IPS-NIHi11 (cell line): ENCODE data around the gene ARRDC1.
"Not testable (repeated sequence)": the region's sequence is repeated elsewhere in the genome, so short reads cannot be mapped to it uniquely, and the experiment has no call there.

Source experiments
- DNase-seq: peaks from one replicate; pipeline ENCODE4 v3.0.0; 2012; ENCODE audit warnings: mixed read lengths, low spot score

Gene ARRDC1

DNA sequence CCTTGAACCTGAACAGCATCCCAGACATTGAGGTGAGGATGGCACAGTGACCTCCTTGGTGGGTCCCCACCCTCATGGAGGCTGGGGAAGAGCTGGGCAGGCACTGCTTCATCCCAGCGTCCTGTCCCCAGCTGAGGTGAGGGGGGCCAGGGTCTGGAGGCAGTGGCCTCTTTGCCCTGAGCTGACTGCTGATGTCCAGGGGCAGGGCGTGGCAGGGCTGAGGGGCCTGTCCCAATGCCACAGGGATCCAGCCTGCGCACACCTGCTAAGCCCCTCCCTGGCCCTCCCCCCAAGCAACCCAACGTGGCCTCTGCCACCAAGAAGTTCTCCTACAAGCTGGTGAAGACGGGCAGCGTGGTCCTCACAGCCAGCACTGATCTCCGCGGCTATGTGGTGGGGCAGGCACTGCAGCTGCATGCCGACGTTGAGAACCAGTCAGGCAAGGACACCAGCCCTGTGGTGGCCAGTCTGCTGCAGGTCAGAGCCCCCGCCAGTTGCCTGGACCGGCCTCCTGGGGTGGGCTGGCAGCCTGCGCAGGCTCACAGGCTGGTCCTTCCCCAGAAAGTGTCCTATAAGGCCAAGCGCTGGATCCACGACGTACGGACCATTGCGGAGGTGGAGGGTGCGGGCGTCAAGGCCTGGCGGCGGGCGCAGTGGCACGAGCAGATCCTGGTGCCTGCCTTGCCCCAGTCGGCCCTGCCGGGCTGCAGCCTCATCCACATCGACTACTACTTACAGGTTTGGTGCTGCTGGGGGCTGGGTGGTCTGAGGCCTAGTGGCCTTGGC lies 8.4 kb downstream of the ARRDC1 start:
- DNase-seq: no peak

DNA sequence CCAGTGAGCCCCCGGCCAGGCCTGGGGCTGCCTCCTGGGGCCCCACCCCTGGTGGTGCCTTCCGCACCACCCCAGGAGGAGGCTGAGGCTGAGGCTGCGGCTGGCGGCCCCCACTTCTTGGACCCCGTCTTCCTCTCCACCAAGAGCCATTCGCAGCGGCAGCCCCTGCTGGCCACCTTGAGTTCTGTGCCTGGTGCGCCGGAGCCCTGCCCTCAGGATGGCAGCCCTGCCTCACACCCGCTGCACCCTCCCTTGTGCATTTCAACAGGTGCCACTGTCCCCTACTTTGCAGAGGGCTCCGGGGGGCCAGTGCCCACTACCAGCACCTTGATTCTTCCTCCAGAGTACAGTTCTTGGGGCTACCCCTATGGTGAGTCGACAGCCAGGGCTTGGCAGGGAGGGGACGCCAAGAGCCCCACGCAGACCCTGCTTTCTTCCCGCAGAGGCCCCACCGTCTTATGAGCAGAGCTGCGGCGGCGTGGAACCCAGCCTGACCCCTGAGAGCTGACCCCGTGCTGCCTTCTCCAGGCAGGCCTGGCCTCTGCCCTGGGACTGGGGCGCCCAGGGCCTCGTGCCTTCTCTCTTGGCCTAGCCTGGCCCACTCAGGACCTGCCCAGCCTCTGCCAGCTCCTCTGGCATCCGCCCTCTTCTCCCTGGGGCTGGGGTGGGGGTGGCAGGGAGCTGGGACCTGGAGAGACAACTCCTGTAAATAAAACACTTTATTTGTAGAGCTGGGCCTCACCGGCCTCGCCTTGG lies 9.3 kb downstream of the ARRDC1 start:
- peak; percentile 34 for DNase-seq

DNA sequence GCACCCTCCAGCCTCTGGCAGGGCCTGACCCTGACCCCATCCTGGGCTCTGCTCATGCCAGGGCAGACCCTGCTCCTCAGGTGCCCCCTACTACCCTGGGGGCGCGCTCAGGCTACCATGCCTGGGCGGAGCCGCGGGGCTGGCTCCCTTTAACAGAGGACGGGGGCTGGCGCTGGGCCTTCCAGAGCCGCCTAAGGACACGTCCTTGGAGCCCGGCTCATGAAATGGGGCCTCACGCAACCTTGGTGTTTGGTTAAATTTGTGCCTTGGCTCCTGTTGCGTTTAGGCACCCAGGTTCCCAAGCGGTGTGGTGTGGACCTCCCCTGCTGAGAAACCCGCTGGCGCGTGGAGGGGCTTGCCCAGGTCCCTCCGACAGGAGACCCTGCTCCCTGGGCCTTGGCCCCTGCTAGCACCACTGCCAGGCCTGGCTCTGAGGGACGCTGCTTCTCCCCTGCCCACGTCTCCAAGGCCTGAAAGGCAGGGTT lies 9.9 kb downstream of the ARRDC1 start:
- no peak for DNase-seq

DNA sequence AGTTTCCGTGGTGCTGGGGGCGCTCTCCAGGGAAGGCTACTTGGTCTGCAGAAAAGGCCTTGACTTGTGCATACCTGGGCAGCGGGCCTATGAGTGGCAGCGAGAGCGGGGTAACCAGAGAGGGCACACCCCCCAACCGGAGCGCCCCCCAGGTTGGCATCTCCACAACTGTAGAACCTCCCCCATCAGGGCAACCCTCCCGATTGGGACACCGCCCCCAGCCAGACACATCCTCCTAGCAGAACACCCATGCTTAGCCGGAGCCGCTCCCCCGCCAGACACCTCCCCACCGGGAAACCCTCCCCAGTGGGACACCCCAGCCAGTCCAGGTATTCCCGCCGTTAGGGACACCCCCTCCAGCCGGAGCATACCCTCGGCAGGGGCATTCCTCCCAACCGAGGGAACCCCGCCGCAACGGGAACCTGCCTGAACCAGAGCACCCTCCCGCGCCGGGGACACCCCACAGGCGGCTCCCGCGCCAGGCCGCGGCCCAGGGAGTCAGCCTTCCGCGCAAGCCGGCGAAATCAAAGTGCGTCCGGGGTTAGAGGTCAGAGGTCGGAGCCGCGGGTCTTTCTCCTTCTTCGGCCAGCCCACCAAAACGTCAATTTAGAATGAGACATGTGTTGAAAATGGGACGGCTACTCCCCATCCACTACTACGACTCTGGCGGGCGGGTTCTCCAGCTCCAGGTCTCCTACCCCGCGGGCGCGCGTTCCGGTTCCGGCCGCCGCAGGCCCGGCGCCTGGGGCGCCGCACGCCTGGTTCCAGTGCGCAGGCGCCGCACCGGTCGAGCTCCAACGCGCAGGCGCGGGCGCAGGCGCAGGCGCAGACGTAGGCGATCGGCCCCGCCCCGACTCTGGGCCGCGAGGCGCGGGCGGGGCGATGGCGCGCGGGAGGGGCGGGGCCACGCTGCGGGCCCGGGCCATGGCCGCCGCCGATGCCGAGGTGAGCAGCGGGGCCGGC lies 12.9 kb downstream of the ARRDC1 start, which contains the start of gene EHMT1:
Gene EHMT1 (plus strand): TSS at position 901 of the 963 bp plus-strand sequence. CDS start 24 bp downstream, at position 925.
- DNase-seq: peak; percentile 98

DNA sequence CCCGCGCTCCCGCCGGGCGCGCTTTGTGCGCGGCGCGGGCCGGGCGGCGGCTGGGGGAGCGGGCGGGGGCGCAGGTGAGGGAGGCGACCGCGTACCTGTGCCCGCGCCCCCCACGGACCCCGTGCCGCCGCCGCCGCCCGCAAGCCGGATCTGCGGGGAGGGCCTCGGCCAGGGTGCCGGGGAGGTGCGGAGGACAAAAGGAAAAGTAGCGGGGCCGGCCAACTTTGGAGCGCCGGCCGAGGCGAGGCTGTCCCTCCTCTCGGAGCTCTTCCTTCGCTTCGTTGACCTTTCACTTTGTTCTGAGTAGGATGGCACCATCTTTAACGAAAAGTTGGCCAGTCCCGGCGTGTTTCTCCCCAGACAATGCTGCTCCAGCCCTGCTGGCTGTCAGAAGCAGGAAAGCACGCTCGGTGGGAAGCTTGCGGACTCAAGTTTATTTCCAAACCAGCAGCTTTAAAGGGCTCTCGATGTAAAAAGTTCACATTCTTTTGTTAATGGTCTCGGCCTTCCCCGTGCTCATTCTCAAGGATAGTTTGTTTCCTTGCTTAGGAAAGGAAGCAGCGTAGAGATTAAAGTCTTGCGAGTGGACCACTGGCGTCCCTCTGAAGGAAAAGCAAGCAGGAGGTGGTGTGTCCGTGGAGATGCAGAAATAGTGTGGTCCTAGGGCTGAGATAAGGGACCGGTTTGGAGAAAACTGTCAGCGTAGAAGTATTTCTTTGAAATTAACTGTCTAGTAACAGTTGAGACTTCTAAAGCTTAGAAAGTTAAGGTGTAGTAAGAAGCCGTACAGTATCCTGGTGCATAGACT lies 14.0 kb downstream of the ARRDC1 start:
- DNase-seq: no peak

DNA sequence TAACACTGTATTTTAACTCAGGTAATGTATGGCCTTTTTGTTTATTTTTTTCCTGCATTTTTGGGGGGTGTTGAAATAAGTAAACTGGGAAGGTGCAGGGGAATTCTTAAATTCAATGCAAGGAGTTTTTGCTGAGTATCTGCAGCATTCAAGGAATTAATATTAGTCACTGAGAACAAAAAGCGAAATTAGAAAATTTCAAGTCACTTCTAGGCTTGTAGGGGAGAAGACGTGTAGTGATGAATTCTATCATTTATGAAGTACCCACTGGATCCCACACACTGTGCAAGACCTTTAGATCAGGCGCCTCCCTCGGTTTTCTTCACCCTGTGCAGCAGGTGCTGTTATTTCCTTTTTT lies 14.5 kb downstream of the ARRDC1 start:
- DNase-seq: no peak

DNA sequence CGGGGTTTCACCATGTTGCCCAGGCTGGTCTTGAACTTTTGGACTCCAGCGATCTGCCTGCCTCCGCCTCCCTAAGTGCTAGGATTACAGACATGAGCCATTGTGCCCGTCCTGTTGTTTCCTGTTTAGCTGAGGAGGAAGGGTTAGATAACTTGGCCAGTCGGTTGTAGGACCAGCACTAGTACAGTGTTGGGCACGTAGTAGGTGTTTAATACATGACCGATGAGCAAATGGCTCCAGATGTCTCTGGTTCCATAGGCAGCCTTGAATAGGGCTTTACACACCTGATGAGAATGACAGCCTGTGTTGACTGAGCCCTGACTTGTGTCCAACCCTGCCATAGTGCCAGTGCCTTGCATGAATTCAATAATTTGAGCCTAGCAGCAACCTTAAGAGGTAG lies 15.1 kb downstream of the ARRDC1 start:
- DNase-seq: no peak

DNA sequence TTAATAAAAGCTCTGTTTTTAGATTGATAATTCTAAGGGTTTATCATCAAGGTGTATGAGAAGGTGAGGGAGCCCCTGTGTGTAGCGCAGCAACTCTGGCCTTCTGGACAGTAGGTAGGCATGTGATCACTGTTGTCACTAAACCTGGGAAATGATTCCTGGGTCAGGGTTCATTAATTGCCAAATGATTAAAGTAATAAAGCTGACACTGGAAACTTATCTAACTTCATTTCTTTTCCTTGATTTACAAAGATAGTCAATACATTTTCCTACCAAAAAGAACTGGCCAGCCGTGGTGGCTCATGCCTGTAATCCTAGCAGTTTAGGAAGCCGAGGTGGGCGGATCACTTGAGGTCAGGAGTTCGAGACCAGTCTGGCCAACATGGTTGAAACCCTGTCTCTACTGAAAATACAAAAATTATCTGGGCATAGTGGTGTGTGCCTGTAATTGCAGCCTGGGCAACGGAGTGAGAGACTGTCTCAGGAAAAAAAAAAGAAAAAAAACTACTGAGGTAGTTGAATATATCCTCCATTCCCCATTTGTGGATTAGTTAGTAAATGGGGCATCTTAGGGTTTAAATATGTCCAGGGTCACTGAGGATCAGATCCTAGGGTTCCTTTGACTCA lies 15.8 kb downstream of the ARRDC1 start:
- no peak for DNase-seq

DNA sequence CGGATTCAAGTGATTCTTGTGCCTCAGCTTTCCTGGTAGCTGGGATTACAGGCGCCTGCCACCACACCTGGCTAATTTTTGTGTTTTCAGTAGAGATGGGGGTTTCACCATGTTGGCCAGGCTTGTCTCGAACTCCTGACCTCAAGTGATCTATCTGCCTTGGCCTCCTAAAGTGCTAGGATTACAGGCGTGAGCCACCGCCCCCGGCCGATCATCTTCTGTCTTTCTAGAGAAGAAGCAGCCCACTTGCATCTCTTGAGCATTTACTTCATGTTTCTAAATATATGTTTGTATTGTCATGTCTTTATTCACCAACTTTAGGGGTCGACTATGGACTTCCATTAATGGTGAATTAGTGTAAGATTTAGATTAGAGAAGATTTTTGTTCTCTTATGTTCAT lies 16.7 kb downstream of the ARRDC1 start:
- not testable (repeated sequence) for DNase-seq

DNA sequence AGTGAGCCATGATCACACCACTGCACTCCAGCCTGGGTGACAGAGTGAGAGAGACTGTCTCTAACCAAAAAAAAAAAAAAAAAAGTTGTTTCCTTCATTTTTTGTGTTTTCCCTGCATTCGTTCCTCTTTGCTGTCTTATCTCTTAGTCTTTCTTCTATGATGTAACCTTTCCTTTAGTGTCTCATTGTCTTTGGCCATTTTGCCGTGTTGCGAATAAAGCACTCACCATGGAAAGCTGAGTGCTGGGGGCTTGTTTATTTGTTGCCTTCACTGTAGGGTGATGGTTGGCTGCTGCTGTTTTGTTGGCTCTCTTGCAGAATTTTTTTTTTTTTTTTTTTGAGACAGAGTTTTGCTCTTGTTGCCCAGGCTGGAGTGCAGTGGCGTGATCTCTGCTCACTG lies 21.0 kb downstream of the ARRDC1 start:
- no peak for DNase-seq

DNA sequence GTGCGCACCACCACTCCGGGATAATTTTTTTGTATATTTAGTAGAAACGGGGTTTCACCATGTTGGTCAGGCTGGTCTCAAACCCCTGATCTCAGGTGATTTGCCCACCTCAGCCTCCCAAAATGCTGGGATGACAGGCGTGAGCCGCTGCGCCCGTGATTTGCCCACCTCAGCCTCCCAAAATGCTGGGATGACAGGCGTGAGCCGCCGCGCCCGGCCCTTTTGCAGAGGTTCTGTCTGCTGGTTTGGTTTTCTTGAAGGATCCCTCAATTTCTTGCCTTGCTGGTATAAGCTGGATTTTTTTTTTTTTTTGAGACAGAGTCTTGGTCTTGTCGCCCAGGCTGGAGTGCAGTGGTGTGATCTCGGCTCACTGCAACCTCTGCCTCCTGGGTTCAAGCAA lies 21.9 kb downstream of the ARRDC1 start:
- DNase-seq: not testable (repeated sequence)

DNA sequence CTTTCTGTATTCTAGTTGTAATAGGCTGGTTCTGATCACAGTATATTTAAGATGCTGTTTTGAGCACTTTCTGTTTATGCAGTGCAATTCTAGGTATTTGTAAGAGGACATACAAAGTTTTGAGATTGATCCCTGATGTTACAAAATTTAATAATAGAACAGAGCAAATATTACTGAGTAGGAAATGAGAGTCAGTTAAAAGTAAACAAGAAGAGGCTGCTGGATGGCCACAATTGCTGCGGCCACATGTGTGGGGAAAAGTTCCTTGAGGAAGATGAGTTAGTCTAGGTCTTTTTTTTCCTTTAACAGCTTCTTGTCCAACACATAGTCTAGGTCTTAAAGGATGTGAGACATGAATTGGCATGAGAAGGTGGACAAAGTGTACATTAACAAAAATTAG lies 24.6 kb downstream of the ARRDC1 start:
- no peak for DNase-seq

DNA sequence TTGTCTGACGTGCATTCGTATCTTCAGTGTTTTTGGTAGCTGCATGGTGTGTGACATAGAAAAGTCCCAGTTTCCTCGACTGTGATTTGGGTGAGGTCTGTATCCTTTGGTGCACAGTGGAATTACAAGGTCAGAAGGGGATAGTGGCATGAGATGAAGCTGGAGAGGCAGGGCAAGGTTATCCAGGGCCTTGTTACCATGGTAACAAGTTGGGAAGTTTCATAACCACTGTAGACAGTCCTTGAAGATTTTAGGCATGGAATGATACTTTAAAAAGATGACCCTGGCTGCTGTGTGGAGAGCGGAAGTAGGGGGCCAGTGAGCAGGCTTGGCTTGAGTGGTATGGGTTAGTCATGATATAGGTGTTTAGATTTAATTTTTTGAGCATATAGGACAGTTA lies 25.2 kb downstream of the ARRDC1 start:
- DNase-seq: no peak

DNA sequence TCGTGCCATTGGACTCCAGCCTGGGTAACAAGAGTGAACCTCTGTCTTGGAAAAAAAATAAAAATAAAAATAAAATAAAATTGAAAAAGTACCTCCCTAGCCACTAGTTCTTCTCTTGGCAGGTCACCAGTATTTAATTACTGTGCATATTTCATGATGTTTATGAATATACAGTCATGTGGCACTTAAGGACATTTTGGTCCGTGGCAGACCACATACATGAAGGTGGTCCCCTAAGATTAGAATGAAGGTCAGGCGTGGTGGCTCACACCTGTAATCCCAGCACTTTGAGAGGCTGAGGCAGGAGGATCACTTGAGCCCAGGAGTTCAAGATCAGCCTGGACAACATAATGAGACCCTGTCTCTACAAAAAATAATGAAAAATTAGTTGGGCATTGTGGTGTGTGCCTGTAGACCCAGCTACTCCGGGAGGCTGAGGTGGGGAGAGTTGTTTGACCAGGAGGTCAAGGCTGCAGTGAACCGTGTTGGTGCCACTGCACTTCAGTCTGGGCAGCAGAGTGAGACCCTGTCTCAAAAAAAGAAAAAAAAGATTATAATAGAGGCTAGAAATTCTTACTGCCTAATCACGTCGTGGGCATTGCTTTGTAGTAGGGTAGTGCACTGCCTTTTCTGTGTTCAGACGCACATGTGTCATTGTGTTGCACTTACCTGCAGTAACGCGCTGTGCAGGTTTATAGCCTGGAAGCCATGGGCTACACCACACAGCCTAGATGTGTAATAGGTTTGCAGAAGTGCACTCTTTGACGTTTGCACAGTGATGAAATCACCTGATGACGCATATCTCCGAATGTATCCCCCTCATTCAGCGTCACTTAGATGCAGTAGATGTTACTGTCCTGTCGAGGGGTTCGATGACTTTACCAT lies 26.1 kb downstream of the ARRDC1 start:
- no peak for DNase-seq

DNA sequence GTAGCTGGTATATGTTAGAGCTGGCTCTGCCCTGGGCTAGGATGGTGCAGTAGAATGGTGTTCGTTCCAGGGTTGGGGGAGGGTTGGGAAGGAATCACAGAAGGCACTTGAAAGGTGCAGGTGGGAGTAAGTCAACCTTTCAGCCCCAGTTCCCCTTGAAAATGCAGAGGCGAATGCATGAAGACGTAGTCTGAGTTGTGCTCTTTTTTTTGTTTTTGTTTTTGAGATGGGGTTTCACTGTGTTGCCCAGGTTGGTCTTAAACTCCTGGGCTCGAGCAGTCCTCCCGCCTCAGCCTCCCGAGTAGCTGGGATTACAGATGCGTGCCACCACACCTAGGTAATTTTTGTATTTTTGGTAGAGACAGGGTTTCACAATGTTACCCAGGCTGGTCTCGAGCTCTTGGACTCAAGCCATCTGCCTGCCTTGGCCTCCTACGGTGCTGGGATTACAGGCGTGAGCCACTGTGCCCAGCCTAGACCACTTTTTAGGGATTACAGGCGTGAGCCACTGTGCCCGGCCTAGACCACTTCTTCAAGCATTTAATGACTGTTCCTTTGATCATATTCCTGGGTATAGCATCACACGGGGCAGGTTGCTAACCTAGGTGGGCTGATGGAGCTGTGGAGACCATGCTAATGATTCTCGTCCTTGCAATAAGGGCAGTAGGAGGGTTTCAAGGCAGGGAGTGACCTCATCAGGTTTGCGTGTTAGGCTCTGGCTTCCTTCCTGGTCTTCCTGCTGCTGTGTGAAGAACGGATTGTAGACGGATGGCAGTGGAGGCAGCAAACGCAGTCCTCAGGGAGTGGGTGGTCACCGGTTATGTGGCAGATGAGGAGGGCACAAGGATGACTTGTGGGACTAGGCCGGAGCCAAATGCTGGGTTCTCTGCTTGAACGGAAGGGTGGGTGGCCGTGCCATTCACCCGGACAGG lies 27.0 kb downstream of the ARRDC1 start:
- no peak for DNase-seq

DNA sequence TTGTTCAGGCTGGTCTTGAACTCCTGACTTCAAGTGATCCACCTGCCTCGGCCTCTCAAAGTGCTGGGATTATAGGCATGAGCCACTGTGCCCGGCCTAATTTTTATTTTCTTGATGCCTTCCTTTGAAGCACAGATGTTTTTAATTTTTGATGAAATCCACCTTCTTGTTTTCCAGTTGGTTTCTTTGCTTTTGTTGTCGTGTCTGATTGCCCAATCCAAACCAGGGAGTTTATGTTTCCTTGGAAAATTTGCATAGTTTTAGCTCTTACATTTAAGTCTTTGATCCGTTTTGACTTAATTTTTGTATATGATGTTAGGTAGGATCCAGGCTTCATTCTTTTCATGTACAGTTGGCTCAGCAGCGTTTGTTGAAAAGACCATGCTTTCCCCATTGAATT lies 28.5 kb downstream of the ARRDC1 start:
- no peak for DNase-seq

DNA sequence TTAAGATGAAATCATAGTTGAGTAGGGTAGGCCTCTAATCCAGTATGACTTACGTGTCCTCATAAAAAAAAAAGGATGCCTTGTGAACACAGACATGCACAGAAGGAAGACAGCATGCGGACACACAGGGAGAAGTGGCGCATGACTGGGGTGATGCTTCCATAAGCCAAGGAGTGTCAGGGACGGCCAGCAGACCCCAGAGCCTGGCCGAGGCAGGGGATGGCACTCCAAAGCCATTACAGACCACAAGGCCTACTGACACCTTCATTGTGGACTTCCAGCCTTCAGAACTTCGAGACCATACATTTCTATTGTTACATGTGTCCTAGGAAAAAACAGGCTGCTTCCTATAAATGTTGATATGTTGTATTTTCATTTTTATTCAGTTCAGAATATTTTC lies 33.2 kb downstream of the ARRDC1 start:
- no peak for DNase-seq

DNA sequence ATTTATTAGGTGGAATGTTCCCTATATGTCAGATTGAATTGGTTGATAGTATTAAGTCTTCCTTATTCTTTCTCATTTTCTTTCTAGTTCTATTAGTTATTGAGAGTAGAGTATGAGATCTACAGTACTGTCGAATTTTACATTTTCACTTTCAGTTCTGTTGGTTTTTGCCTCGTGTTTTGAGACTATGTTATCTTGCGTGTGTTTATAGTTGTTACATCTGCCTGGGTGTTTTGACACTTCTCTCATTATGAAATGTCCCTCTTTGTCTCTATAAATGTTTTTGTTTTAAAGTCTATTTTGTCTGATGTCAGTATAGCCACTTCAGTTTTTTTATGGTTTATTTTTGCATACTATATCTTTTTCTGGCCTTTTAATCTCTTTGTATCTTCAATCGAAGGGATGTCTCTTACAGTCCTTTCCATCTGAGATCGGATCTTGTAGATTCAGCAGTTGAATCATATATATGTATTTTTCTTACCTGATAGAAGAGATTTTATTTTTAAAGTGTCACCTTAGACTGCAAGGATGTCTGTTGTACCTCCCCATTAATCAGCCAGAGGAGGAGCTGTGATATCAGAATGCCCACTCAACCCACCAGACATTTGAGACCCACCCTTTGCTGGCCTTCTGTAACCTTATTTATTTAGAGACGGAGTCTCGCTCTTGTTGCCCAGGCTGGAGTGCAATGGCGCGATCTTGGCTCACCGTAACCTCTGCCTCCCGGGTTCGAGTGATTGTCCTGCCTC lies 34.0 kb downstream of the ARRDC1 start:
- DNase-seq: no peak
